NCI-H2107 treated with DMSO at 0.1 percent for 48 hours (cell line): ENCODE data around the gene SNAPC5.

Experiments used
- DNase-seq: peaks from one replicate; lab custom pipeline; 2025; ENCODE audit not compliant: unreplicated experiment; lab: John Stamatoyannopoulos, UW

Gene SNAPC5

DNA sequence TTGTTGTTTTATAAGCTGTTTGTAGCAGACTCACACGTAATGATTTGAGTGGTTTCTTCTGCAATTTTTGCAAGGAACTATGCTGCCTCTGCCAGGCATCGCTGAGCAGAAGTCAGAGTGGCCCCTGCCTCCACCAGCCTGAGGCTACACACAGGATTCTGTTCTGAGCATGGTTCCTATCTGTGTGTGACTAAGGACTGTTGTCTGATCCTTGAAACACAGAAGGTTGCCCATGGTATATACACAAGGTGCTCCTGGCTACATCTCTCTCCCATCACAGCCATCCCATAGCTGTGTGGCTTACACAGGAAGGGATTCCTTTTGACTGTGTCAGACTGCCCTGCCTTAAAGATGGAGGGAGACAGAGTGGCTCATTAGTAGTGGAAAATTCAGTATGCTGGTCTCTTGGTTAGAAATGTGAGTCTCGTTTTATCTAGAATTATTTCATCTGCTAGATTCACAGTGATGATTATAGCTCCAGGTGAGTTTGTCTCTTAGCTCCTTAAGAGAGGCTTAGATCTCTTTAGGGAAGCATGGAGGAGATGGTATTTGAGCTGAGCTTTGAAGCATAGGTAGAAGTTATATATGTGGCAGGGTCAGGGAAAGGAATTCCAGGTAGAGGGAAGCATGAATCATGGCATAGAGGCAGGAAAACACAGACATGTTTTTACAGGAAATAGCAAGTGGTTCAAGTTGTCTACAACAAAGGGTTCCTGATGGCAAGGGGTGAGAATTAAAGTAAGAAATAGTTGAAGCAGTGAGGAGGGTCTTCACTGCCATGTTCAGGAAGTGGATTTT, 37.5 kb downstream of the SNAPC5 start:
- no peak for DNase-seq

DNA sequence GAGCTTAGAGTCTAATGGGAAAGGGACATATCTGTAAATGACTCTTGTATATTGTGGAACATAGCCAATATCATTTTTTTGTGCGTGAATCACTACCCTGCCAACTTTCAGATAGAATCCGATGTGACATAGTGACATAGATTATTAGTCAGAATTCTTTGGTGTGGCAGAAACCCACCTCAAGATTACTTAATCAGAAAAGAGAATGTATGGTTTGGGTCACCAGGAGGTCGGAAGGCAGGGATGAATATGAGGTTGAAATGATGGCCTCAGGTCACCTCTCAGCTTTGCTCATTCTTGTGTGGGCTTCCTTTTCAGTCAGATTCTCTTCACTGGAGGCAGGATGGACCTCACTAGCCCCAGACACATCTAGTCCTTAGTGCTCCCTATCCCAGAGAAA, 41.4 kb downstream of the SNAPC5 start:
- DNase-seq: no peak

DNA sequence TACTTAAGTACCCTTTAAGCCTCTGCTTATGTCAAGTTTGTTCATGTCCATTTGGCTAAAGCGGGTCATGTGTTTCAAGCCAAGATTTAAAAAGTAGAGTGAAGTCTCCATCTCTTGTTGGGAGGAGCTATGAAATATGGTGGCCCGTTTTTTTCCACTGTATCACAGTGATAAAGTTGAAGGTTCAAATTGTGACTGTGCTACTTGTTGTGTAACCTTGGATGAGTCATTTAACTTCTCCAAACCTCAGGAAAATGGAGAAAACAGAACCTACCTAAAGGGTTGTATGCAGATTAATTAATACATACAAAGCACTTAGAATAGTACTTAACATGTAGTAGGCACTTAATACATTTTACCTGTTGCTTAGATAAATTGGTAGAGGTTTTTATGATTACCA, 43.4 kb downstream of the SNAPC5 start:
- DNase-seq: no peak

DNA sequence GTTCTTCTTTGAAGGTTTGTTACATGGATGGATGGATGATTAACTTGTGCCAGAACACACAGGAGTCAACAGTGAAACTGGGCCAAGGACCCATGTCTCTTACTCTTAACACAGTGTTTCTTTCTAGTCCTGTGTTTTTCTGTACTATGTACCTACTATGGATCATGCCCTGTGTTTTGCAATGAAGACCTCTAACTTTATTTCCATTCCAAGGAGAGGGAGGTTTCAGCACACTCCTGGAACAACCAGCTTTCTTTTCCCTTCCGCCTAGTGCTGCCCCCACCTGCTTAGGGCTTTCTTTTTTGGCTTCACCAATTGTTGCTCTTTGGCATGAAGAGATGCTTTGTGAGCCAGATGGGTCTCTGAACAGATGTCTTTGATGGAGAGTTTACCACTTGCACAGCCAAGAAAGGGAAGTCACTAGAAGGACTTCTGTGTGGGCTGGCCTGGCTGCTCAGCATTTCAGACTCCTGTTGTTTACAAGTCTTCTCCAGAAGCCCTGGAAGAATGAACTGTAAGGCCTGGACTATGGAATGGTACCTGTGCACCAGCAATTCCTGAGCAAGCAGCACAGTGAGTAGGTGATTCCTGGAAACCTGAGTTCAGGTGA, 44.5 kb downstream of the SNAPC5 start:
- DNase-seq: no peak

DNA sequence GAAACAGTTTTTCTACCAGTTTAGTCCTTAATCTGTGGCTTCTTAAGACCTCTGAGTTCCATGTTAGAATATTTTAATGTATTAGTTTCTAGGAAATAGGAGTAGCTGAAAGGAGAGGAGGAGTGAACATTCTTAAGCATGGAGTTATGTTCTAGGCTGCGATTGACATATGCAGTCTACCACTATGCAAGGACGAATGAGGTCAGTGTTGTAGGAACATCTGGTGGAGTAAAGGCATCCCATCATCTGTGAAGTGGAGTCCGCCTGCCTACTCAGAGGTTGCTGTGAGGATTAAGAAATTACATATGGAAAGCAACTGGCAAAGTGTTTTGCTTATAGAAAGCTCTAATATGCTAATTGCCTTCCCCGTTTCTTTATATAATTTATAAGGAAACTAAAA, 45.1 kb downstream of the SNAPC5 start:
- DNase-seq: no peak
